ENCODE data around the gene HERC4. TPM values are rescaled to one million over a fixed set of nuclear protein-coding genes. Genes with fewer than 3 reads are reported as not detected.

The HERC4 gene
- total RNA-seq, 2 experiments from 2014 or later, result 46.0 to 46.8 TPM

- H3K4me3 ChIP-seq (ENCODE audit: low read length), result no peak overlapping the region
- H3K36me3 Mint-ChIP-seq (ENCODE audit: low read depth), result peaks cover 75% of the 10 kb centered on the region
- TF ChIP-seq CTCF (IDR thresholded peaks at IDR 0.05), result no peak
- no peaks in the 10 kb centered on the region for H3K9me3 Mint-ChIP-seq
- no peaks in the 10 kb centered on the region for H3K4me1 Mint-ChIP-seq (ENCODE audit: low read depth)
- no peaks in the 10 kb centered on the region for H3K27me3 ChIP-seq (ENCODE audit: control insufficient read depth in 1 of 2, insufficient read depth in 2 of 2, low read length in 2 of 2)
- POLR2A ChIA-PET, result no interaction called here
- intact Hi-C loops (cut with DNase I, micrococcal nuclease), result no loop called here
- DNase-seq, result no peak
- H3K9me3 ChIP-seq (ENCODE audit: control insufficient read depth in 1 of 2, insufficient read depth in 1 of 2, low read length in 2 of 2), result no peaks in the 10 kb centered on the region
- peaks cover 43% of the 10 kb centered on the region for H3K36me3 ChIP-seq (ENCODE audit: insufficient read depth, low read length)
- H3K4me1 ChIP-seq (ENCODE audit: insufficient read depth, low read length), result no peaks in the 10 kb centered on the region
- H3K27me3 Mint-ChIP-seq, result no peaks in the 10 kb centered on the region
- no peak overlapping the region for H3K4me3 Mint-ChIP-seq
- H3K27ac Mint-ChIP-seq, result peak overlapping the region; percentile 6
- no peak overlapping the region for H3K27ac ChIP-seq (ENCODE audit: low read depth in 1 of 2, low read length in 2 of 2)
- CTCF ChIA-PET, result no interaction called here
- no peak for ATAC-seq (ENCODE audit: poor library complexity)
Observed at GRCh38 chr10:67925449-67926005, 149.6 kb downstream of the HERC4 start.

- Mint-ChIP-seq H3K4me1 (ENCODE audit: low read depth) (no peaks in the 10 kb centered on the region), H3K4me3 (no peak overlapping the region), H3K27ac (no peak overlapping the region), H3K27me3 (no peaks in the 10 kb centered on the region), H3K9me3 (no peaks in the 10 kb centered on the region), H3K36me3 (ENCODE audit: low read depth) (peaks cover 76% of the 10 kb centered on the region)
- CTCF ChIA-PET, result no interaction called here
- TF ChIP-seq CTCF (IDR thresholded peaks at IDR 0.05), result no peak
- Histone ChIP-seq H3K27ac (ENCODE audit: low read depth in 1 of 2, low read length in 2 of 2) (no peak overlapping the region), H3K27me3 (ENCODE audit: control insufficient read depth in 1 of 2, insufficient read depth in 2 of 2, low read length in 2 of 2) (no peaks in the 10 kb centered on the region), H3K9me3 (ENCODE audit: control insufficient read depth in 1 of 2, insufficient read depth in 1 of 2, low read length in 2 of 2) (no peaks in the 10 kb centered on the region), H3K36me3 (ENCODE audit: insufficient read depth, low read length) (peaks cover 45% of the 10 kb centered on the region), H3K4me3 (ENCODE audit: low read length) (no peak overlapping the region), H3K4me1 (ENCODE audit: insufficient read depth, low read length) (no peaks in the 10 kb centered on the region)
- ATAC-seq (ENCODE audit: poor library complexity) (no peak), DNase-seq (no peak)
- POLR2A ChIA-PET, result no interaction called here
- intact Hi-C loops (cut with DNase I, micrococcal nuclease), result no loop called here
Observed at GRCh38 chr10:67924136-67924535, 150.9 kb downstream of the HERC4 start.

GRCh38 chr10:67923551-67923950 is 151.5 kb downstream of the HERC4 start:
- Mint-ChIP-seq H3K9me3 (no peaks in the 10 kb centered on the region), H3K27ac (no peak overlapping the region), H3K36me3 (ENCODE audit: low read depth) (peaks cover 78% of the 10 kb centered on the region), H3K27me3 (no peaks in the 10 kb centered on the region), H3K4me3 (no peak overlapping the region), H3K4me1 (ENCODE audit: low read depth) (no peaks in the 10 kb centered on the region)
- H3K4me1 ChIP-seq (ENCODE audit: insufficient read depth, low read length), result no peaks in the 10 kb centered on the region
- POLR2A ChIA-PET, result no interaction called here
- ATAC-seq (ENCODE audit: poor library complexity), result no peak
- H3K9me3 ChIP-seq (ENCODE audit: control insufficient read depth in 1 of 2, insufficient read depth in 1 of 2, low read length in 2 of 2), result no peaks in the 10 kb centered on the region
- intact Hi-C loops (cut with DNase I, micrococcal nuclease), result no loop called here
- peaks cover 47% of the 10 kb centered on the region for H3K36me3 ChIP-seq (ENCODE audit: insufficient read depth, low read length)
- no peak overlapping the region for H3K4me3 ChIP-seq (ENCODE audit: low read length)
- H3K27me3 ChIP-seq (ENCODE audit: control insufficient read depth in 1 of 2, insufficient read depth in 2 of 2, low read length in 2 of 2), result no peaks in the 10 kb centered on the region
- no peak for TF ChIP-seq CTCF (IDR thresholded peaks at IDR 0.05)
- H3K27ac ChIP-seq (ENCODE audit: low read depth in 1 of 2, low read length in 2 of 2), result no peak overlapping the region
- CTCF ChIA-PET, result no interaction called here
- no peak for DNase-seq

Measured in CD4-positive, alpha-beta T cell (primary cell).